Fibroblast of skin of left biceps (primary cell): ENCODE measurements around the gene CASK.
A peak's percentile ranks its signal among the peaks of the same experiment; 100 is the strongest.
"Not testable (repeated sequence)": the region's sequence is repeated elsewhere in the genome, so short reads cannot be mapped to it uniquely, and the experiment has no call there.

Experiments used
- DNase-seq, 2 experiments: peaks; one replicate each; pipeline ENCODE4 v3.0.0-alpha.2; 2013; ENCODE audit warnings: low read depth in 2 of 2

CASK gene

GRCh38 chrX:41732260-41732659 lies 191.1 kb downstream of the CASK start:
- no peak for DNase-seq

GRCh38 chrX:41730081-41730480 lies 193.3 kb downstream of the CASK start:
- DNase-seq = no peak

DNA sequence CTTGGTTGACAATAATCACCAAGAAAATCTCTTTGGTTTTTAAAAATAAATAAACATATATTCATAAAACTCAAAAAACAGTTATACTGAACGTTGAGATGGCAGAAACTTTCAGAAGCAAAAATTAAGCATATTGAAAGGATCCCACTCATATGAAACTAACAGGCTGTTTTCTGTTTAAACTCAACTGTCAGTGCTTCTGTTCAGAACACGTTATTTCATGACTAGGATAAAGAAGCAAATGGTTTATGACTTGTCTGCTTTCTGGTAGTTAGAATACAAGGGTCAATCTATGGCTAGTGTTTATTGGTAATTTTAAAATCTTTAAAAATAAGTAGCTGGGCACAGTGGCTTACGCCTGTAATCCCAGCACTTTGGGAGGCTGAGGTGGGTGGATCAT lies 195.2 kb downstream of the CASK start:
- DNase-seq = no peak

DNA sequence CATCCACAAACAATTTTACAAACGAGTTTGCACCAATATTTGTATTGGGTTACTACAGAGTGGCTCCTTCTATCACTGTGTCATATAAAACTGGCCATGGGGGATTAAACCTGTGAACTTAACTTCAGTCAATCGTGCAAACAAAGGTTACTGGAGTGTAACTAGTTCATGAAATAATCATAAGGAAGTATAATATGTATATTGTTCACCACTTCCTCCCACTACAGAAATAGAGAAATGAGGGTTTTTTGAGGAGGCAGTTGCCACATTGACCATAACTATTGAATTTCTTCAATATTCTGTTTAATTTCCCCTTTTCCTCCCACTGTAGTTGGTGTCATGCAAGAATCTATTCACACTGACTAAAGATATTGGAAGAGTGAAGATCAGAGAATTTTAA lies 199.5 kb downstream of the CASK start, which contains the start of gene GPR82:
Gene GPR82, plus strand, starts transcription at position 356 of the 400 bp plus-strand sequence. CDS start 2,846 bp downstream, outside the sequence.
- no peak for DNase-seq

- no peak for DNase-seq
These were observed 200.3 kb downstream of the CASK start for GRCh38 chrX:41722816-41723618.

DNA sequence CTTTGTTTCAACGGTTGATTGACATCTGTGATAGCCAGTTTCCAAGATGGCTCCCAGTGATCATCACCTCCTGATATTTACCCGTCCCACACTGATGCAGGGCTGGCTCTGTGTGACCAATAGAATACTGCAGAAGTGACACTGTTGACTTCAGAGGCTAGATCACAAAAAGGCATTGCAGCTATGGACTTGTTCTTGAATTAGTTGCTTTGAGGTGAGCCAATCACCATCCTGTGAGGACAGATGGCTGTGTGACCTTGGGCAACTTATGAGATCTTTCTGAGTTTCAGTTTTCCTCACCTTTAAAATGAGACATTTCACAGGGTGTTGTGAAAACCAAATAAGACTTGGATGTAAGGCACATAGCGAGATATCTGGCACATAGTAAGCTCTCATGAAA lies 201.1 kb downstream of the CASK start:
- no peak for DNase-seq

GRCh38 chrX:41721590-41721989 lies 201.8 kb downstream of the CASK start:
- no peak for DNase-seq

- no peak for DNase-seq
These were observed 203.1 kb downstream of the CASK start for GRCh38 chrX:41720125-41720779.

- DNase-seq = not testable (repeated sequence)
These were observed 203.7 kb downstream of the CASK start for GRCh38 chrX:41719610-41720009.

DNA sequence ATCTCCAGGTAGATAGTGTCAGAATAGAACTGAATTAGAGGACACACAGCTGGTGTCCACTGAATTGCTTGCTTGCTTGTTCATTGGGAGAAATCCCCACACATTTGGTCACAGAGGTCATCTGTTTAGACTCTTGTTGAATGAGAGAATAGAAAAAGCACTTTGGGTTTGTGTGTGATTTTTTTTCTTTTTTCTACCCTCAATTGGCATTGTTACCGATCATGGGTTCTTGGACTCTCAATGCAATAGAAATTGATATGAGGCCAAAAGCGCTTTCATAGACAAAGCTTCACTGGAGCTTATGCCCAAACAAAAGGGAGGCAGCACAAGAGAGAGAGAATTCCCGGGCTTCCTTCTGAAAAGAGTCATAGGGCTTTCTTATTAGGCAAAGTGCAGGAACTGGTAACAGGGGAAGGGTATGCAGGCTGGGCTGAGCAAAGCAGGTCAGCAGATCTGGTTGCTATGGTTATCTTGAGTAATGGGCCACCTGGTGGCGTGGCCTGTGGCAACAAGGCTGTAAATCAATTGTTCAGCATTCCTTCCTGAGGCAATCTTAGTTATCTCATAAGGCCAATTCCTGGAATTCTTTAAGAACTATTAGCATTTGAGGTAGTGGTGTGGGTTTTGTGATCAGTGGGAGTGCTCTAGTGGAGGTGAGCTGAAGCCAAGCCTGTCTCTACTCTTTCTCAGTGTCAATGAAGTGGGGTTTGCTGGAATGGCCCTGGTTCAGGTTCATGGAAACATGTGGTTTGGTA lies 204.7 kb downstream of the CASK start:
- DNase-seq = no peak

DNA sequence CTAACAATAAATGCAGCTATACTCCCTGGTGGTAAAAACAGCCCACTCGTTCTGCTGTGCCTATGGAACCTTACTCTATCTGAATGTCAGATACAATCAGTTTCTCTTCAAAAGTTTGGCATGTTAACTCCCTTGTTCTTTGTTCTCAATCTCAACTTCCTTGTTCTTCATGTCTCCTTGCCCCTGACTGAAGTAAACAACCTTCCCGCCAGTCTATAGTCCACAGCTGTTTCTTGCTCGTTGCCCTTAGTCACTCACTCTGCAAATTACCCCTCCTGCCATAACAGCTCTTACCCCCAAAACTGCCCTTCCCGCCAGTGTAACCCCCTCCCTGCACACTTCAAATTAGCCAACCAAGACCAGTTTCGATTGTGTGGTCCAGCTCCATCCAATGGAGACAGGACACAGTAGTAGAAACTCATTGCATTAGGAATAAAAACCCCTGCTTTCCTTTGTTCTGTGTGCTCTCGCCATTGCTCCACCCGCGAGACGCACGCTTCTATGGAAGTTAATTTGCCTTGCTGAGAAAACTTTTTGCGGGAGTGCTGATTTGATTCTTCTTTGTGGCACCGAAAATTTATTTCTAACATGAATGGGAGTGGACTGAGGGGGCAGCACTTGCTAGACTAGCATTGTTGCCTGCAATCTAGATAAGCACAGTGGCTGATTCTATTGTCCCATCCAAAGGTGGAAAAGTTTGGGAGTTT lies 206.4 kb downstream of the CASK start:
- DNase-seq = no peak

DNA sequence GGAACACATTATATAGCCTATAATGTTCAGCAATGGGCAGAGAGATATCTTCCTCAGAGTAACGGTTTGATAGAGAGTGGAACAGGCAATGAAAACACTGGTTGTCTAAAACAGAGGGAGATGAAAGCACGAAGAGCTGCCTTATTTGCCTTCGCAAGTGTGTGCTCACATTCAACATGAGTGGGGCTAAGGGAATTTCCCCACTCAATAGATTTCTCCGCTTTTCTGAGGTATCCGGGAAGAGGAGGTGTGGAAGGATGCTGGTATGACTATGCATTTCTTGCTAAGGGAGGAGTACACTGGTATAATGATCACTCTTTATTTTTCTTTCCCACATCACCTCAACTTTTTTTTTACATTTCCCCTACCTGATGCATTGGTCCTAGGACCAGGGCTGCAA lies 207.1 kb downstream of the CASK start:
- DNase-seq = no peak

- DNase-seq = no peak
These were observed 212.2 kb downstream of the CASK start for GRCh38 chrX:41711021-41711667.

GRCh38 chrX:41708486-41708885 lies 214.9 kb downstream of the CASK start:
- no peak for DNase-seq

DNA sequence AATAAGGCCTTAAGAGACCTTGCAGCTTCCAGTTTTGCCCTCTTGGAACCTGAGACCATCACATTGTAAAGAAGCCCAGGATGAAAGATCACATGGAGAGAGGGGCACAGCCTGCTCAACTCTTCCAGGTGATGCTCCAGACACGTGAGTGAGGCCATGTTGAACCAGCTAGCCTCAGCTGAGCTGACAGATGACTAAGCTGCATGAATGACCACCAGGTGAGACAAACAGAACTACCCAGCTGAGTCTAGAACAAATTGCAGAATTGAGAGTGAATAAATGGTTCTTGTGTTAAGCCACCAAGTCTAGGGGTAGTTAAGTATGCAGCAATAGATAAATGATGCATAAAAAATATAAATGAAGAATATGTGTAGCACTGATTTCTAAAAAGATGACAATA lies 216.1 kb downstream of the CASK start:
- no peak for DNase-seq

DNA sequence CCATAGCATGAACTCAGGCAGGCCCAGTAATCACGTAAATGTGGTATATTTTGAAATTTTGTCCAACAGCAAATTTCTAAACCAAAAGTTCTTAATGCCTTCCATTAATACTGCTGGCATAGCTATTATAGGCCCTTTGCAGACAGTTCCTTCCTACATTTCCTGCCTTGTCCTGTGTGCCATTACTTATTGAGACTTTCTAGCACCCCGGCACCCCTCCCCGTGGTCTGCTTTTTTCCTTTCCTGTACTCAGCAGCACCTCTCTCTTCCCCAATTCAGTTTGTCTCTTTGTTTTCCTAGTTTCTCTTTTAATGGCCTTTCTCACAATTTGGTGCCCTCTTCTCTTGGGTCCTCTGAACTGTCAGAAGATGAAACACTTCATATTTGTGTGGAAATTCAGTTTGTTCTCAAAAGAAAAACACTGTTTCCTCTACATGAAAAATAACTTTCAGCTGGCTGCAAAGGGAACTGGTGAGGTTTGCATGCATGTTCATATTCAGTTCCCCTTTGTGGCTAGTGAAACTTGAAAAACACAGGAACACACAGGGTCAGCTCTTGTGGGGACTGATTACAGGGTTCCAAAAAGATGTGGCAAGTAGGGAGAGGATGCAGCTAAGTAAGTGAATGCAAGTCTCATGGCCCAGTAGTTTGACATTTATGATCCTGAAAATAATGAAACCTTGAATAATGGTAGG lies 217.5 kb downstream of the CASK start:
- DNase-seq = no peak

DNA sequence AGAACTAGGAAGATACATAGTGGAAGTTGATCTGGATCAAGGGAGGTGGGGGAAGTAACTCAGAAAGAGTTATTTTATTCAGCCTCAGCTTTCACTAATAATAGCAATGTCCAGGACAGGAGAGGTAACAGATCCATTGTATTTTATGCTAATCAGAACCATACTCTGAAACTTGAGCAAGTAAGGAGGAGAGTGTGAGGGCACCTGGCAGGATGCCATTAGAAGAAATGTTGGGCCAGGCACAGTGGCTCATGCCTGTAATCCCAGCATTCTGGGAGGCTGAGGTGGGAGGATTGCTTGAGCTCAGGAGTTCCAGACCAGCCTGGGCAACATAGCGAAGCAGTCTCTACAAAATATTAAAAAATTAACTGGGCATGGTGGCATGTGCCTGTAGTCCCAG lies 218.3 kb downstream of the CASK start:
- no peak for DNase-seq

- no peak for DNase-seq
These were observed 219.8 kb downstream of the CASK start for GRCh38 chrX:41703574-41704029.

DNA sequence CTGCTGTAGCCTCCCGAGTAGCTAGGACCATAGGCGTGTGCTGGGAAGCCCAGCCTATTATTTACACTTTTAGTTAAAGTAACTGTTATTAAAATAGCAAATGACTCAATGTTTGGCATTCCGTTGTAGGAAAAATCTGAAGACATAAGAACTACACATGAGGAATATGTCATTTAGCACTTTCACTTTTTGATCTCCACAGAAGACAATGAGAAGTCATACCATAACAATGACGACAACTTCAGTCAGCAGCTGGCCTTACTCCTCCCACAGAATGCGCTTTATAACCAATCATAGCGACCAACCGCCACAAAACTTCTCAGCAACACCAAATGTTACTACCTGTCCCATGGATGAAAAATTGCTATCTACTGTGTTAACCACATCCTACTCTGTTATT lies 227.9 kb downstream of the CASK start:
- DNase-seq = peak in 1 of 2 experiments; percentile 6

GRCh38 chrX:41693024-41693423 lies 230.3 kb downstream of the CASK start:
- DNase-seq = no peak
